Bladder microvascular endothelial cell (primary cell): ENCODE measurements around the gene AHRR. TPM values are rescaled to one million over a fixed set of nuclear protein-coding genes. Genes with fewer than 3 reads are reported as not detected.

Experiments
- total RNA-seq: library from RNA; depleted of rRNA; stranded (reverse); fragments of >200 nt; gene quantifications from 2 replicates; pipeline ENCODE4 v1.2.3, GENCODE V29; 2014

AHRR gene
- 3.5 and 10.0 TPM in 2 replicates for total RNA-seq

DNA sequence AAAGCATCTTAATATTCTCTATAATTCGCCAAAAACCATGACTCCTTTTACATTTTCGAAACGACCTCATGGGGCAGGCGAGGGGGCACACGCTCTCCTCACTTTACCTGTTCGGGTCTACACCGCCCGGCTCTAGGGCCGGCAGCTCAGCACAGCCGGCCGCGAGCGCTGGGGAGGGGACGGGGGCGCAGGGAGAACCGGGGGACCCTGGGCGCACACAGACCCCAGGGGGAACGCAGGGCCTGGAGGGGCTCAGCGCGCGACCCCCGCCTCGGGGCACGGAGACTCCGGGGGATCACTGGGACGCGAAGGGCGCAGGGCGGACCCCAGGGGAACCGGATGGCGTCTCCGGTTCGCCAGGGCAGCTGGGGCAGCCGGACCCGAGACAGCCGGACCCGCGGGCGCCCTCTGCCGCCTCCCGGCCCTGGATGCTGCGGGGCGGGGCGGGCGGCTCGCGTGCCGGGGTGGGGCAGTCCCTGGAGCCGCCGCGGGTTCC, at the start of gene AHRR:
Gene AHRR (plus strand): TSS at position 485 of the 496 bp plus-strand sequence. CDS start 22,189 bp downstream, outside the sequence.

DNA sequence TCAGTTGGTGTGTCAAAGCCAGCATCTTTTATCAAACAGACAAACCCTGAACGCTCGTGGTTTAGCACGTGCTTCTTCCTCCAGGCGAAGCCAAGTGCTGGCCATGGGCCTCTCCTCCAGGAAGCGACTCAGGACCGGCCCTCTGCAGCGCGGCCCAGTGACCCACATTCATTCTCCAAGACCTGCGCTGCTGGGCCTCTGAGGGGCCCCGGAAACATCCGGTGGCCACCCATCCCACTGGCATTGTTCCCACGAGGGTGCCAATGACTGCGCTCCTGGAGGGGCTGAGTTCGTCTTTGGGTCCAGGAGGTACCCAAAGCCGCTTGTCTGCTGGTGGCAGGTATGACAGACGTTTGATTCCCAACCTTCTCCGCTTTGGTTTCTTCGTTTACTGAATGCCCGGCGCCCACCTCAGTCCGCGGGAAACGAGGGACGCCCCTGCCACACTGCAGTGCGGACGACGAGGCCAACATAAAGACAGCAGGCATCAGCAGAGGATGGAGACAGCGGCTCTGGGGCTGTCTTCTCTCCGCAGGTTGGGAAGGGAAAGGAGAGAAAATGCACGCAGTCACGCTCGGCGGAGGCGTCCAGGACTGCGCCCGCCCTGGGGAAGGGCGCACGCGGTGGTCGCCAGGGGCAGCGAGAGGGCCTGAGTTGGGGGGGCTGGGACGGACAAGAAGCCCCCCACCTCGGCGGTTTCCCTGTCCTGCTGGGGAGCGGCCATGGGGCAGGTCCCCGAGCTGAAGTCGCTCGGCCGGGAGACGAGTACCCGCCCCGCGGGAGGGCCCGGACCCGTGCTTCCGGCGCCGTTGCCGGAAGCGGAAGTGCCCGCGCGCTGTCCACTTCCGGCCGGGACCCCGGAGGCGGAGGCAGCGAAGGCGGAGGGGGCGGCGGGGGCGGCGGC, 121.1 kb downstream of the AHRR start, which contains the start of gene EXOC3:
Gene EXOC3 (plus strand): TSS at position 842 of the 904 bp plus-strand sequence. CDS start 3,030 bp downstream, outside the sequence.

Other genes with a start within 250 kb of the AHRR start
- gene PLEKHG4B, start 229.5 kb upstream of the AHRR start, total RNA-seq = 0.06 TPM in 1 of 2 replicates, not detected in the other
- gene LRRC14B, start 130.2 kb upstream of the AHRR start, total RNA-seq = not detected in 2 replicates
- gene CCDC127, start 103.6 kb upstream of the AHRR start, total RNA-seq = 3.6 and 6.9 TPM in 2 replicates
- gene SDHA, start 103.4 kb upstream of the AHRR start, total RNA-seq = 130 and 180 TPM in 2 replicates
- 83.7 and 162 TPM in 2 replicates for gene PDCD6, start 50.1 kb upstream of the AHRR start, total RNA-seq
- gene EXOC3, start 121.5 kb downstream of the AHRR start, total RNA-seq = 27.0 and 49.5 TPM in 2 replicates
- 0.32 and 0.69 TPM in 2 replicates for gene SLC9A3, start 202.7 kb downstream of the AHRR start, total RNA-seq